Esophagus muscularis mucosa (tissue), 4 donors: ENCODE measurements around the gene ADAMTS9. TPM values are rescaled to one million over a fixed set of nuclear protein-coding genes. Genes with fewer than 3 reads are reported as not detected.
A peak's percentile ranks its signal among the peaks of the same experiment; 100 is the strongest.

Source experiments
- DNase-seq: peaks from one replicate; pipeline ENCODE4 v3.0.0-alpha.2; 2017; ENCODE audit errors: extremely low spot score
- H3K27ac ChIP-seq, 4 donors: fragments of 200-600 bp; sonication (generic); replicated peaks in 1 of 4; 1 replicate in 3 of 4; 2 replicates in 1 of 4; pipeline ENCODE4 v1.5.1; 2016 to 2019; ENCODE audit warnings: mild to moderate bottlenecking in 1 of 4
- H3K27me3 ChIP-seq, 4 donors: fragments of 200-600 bp; sonication (generic); one replicate each; pipeline versions ENCODE4 v1.5.1 to v1.6.0; 2016 to 2019
- H3K36me3 ChIP-seq, 4 donors: fragments of 200-600 bp; sonication (generic); one replicate each; pipeline ENCODE4 v1.5.1; 2016 to 2019
- H3K4me1 ChIP-seq, 4 donors: fragments of 200-600 bp; sonication (generic); one replicate each; pipeline ENCODE4 v1.5.1; 2016 to 2019
- H3K4me3 ChIP-seq, 4 donors: fragments of 200-600 bp; sonication (generic); 1 replicate in 2 of 4; 2 replicates in 2 of 4; pipeline ENCODE4 v1.5.1; 2016 to 2019; ENCODE audit warnings: mild to moderate bottlenecking in 4 of 4, moderate library complexity in 1 of 4
- H3K9me3 ChIP-seq, 4 donors: fragments of 200-600 bp; sonication (generic); 1 replicate in 3 of 4; 2 replicates in 1 of 4; pipeline ENCODE4 v1.5.1; 2016 to 2019
- CTCF ChIP-seq, 3 experiments: fragments of 200-600 bp in 2 of 3; fragments of 450-650 bp in 1 of 3; sonication (generic) in 2 of 3; IDR thresholded peaks; one replicate each; pipeline ENCODE4 v1.5.1; 2017 to 2019; ENCODE audit warnings: antibody characterized with exemption in 3 of 3, mild to moderate bottlenecking in 2 of 3, moderate library complexity in 1 of 3
- EP300 ChIP-seq: sonication (generic); formaldehyde crosslinking; IDR thresholded peaks from one replicate; pipeline ENCODE4 v1.6.1; 2017; ENCODE audit warnings: antibody characterized with exemption
- POLR2A ChIP-seq: fragments of 450-650 bp; IDR thresholded peaks from one replicate; pipeline ENCODE4 v1.6.1; 2017; ENCODE audit warnings: antibody characterized with exemption, moderate library complexity, mild to moderate bottlenecking, low read depth
- POLR2AphosphoS5 ChIP-seq, 2 donors: sonication (generic); formaldehyde crosslinking; IDR thresholded peaks; one replicate each; pipeline ENCODE4 v1.6.1; 2017; ENCODE audit warnings: antibody characterized with exemption in 2 of 2
- WGBS: methylation state at CpG from one replicate; pipeline ENCODE4 v1.1.5; 2018; 5-methylcytosine and 5-hydroxymethylcytosine counted together
- intact Hi-C: fragments of 100-400 bp; cut with DNase I; formaldehyde crosslinking; loops from one replicate; pipeline ENCODE4 v1.15.1; 2023
- total RNA-seq, 4 donors: library from RNA; depleted of rRNA; stranded (reverse); fragments of >200 nt; gene quantifications; one replicate each; pipeline versions ENCODE4 v1.1.0 to v1.2.1, GENCODE V29; 2016

The ADAMTS9 gene
- total RNA-seq, 4 donors from 2014 or later: 45.3 to 142 (median 56.6) TPM

- Histone ChIP-seq H3K9me3 (no peaks in the 10 kb centered on the region), H3K4me3 (no peak overlapping the region), H3K27ac (peak overlapping the region in 3 of 4 donors; percentile 14 to 46 (median 16)), H3K36me3 (peaks cover 0 to 94% (median 50%) of the 10 kb centered on the region in 4 donors), H3K4me1 (peaks cover 13 to 40% (median 32%) of the 10 kb centered on the region in 4 donors), H3K27me3 (no peaks in the 10 kb centered on the region)
- TF ChIP-seq POLR2A (no peak), POLR2AphosphoS5 (IDR thresholded peaks at IDR 0.05) (peak in 1 of 2 donors; percentile 38), CTCF (IDR thresholded peaks at IDR 0.05) (no peak), EP300 (no peak)
- 33% methylated on average over 2 of the region's 2 CpGs for WGBS
- peak; percentile 77 for DNase-seq
- intact Hi-C loops: no loop called here
Observed at GRCh38 chr3:64651741-64652241, 36.0 kb downstream of the ADAMTS9 start.

- Histone ChIP-seq H3K4me3 (no peak overlapping the region), H3K9me3 (no peaks in the 10 kb centered on the region), H3K27ac (peak overlapping the region in 3 of 4 donors; percentile 16 to 46 (median 25)), H3K4me1 (peaks cover 13 to 41% (median 32%) of the 10 kb centered on the region in 4 donors), H3K36me3 (peaks cover 0 to 94% (median 46%) of the 10 kb centered on the region in 4 donors), H3K27me3 (no peaks in the 10 kb centered on the region)
- intact Hi-C loops: no loop called here
- no peak for DNase-seq
- no peak for TF ChIP-seq EP300
- no peak for TF ChIP-seq POLR2A
- TF ChIP-seq POLR2AphosphoS5 (IDR thresholded peaks at IDR 0.05): no peak
- TF ChIP-seq CTCF (IDR thresholded peaks at IDR 0.05): peak; percentile 11 to 39 (median 22)
- 67% methylated on average over 3 of the region's 3 CpGs for WGBS
Observed at GRCh38 chr3:64651303-64651702, 36.5 kb downstream of the ADAMTS9 start.

- Histone ChIP-seq H3K27me3 (no peaks in the 10 kb centered on the region), H3K36me3 (peaks cover 0 to 94% (median 44%) of the 10 kb centered on the region in 4 donors), H3K27ac (peak overlapping the region in 3 of 4 donors; percentile 25 to 46 (median 36)), H3K9me3 (no peaks in the 10 kb centered on the region), H3K4me1 (peaks cover 13 to 47% (median 36%) of the 10 kb centered on the region in 4 donors), H3K4me3 (no peak overlapping the region)
- TF ChIP-seq CTCF (IDR thresholded peaks at IDR 0.05) (no peak), POLR2AphosphoS5 (IDR thresholded peaks at IDR 0.05) (no peak), EP300 (no peak)
- 89% methylated on average over 1 of the region's 1 CpG for WGBS
- intact Hi-C loops: no loop called here
- DNase-seq: no peak
Observed at GRCh38 chr3:64650715-64651114, 37.1 kb downstream of the ADAMTS9 start.

GRCh38 chr3:64650096-64650622, 37.6 kb downstream of the ADAMTS9 start:
- Histone ChIP-seq H3K27ac (peak overlapping the region in 2 of 4 donors; percentile 25 to 36), H3K9me3 (no peaks in the 10 kb centered on the region), H3K4me1 (peaks cover 13 to 52% (median 41%) of the 10 kb centered on the region in 4 donors), H3K4me3 (no peak overlapping the region), H3K36me3 (peaks cover 0 to 94% (median 39%) of the 10 kb centered on the region in 4 donors), H3K27me3 (no peaks in the 10 kb centered on the region)
- 76% methylated on average over 9 of the region's 9 CpGs for WGBS
- intact Hi-C loops: no loop called here
- no peak for TF ChIP-seq EP300
- no peak for TF ChIP-seq POLR2A
- no peak for TF ChIP-seq CTCF (IDR thresholded peaks at IDR 0.05)
- TF ChIP-seq POLR2AphosphoS5 (IDR thresholded peaks at IDR 0.05): no peak
- no peak for DNase-seq
